ENCODE results near the gene SIL1.
A peak's percentile ranks its signal among the peaks of the same experiment; 100 is the strongest.
"Not testable (repeated sequence)": the region's sequence is repeated elsewhere in the genome, so short reads cannot be mapped to it uniquely, and the experiment has no call there.

Gene SIL1

DNA sequence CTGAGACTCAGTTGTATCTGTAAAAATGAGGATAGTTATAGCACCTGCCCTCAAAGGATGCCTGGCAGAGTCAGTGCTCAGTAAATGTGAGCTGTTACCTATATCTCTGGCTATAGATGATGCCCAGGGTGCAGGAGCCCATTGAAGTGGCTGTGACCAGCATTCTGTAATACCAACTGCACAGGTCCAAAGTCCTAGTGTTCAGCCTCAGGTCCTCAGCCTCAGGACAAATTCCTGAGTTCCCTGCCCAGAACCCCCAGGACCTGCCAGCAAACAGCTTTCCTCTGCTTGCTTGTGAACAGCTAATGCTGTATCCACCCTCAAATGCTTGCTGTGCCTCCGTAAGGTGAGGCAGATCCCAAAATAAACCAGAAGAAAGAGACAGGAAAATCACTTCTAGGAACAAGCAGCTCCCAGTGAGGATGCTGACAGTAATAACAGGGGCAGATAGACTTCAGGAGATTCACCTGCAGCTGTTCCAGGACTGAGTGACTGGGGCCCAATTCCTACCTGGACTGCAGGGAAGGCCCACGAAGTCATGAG lies 80.8 kb downstream of the SIL1 start:
- FAIRE-seq (no peak), DNase-seq (ENCODE audit: insufficient read length, low spot score) (no peak)

DNA sequence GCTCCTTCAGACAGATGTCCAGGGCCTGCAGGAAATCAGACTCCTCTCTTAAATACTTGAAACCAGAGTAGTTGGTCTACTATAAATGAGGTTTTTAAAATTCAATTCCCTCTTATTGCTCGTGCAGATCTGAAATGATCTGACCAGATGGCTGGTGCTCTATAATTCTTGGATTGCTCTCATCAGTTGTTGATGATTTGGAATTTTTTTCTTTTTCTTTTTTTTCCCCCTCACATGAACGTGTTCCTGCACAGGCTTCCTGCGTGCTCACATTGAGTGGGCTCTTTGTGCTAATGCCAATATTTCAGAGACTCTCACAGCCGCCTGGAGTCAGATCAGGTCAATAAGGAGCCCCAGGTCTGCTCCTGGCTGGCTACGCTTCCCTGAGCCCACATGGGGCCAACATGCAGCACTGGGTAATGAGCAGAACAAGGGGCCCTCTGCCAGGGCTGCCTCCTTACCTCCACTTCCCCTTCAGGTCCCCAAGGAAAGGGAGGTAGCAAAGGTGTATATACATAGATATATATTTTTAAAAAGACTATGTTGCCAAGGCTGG lies 82.0 kb downstream of the SIL1 start:
- FAIRE-seq (no peak), DNase-seq (ENCODE audit: insufficient read length, low spot score) (no peak)

DNA sequence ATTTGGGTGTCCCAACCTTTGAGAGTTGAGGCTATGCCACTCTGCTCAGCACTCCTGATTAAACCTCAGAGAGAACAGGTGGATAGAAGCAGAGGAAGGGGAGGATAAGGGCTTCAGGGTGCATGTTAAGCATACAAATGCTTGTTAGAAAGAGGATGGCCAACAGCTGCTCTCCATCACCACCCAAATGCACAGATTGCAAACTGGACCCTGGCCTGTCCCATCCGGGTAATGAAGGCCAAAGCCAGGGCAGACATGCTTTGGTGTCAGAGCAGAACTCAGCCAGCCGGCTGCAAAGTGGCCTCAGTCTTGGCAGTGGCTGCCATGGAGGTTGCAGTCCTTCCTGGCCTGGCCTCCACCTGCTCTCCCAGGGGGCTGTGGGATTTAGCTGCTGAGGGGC lies 84.3 kb downstream of the SIL1 start:
- FAIRE-seq, result no peak
- no peak for DNase-seq (ENCODE audit: insufficient read length, low spot score)

DNA sequence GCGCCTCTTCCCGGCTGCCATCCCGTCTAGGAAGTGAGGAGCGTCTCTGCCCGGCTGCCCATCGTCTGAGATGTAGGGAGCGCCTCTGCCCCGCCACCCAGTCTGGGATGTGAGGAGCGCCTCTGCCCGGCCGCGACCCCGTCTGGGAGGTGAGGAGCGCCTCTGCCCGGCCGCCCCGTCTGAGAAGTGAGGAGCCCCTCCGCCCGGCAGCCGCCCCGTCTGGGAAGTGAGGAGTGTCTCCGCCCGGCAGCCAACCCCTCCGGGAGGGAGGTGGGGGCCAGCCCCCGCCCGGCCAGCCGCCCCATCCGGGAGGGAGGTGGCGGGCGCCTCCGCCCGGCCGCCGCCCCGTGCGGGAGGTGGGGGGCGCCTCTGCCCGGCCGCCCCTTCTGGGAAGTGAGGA lies 85.8 kb downstream of the SIL1 start:
- FAIRE-seq; DNase-seq (ENCODE audit: insufficient read length, low spot score): not testable (repeated sequence)

DNA sequence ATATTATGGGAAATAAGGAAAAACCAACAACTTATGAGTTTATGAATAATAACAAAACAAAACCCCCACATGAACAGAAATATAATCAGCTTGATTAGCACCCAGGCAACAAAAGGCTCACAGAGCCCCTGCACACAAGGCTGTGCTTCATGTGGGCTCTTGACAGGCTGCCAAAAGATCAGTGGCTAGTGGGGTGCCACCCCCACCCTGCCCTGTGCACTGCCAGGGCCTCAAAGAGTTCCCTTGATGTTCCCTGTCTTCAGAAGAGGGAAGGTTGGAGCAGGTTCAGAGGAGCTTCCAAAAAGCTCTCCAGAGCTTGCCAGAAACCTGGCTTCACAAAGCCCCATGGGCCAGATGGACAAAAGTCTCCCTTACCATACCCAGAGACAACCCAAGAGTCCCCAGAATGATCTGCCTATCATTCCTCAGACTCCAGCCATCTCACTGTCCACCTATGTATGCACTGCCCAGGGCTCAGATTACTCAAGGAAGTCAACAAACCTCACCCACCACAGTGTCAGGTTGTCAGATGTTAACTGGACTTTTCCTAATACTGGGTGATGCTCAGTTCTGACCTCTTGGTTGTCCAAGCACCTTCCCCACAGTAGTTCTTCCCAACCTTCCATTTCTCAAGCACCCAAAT lies 87.5 kb downstream of the SIL1 start:
- DNase-seq (ENCODE audit: insufficient read length, low spot score) (no peak), FAIRE-seq (no peak)

DNA sequence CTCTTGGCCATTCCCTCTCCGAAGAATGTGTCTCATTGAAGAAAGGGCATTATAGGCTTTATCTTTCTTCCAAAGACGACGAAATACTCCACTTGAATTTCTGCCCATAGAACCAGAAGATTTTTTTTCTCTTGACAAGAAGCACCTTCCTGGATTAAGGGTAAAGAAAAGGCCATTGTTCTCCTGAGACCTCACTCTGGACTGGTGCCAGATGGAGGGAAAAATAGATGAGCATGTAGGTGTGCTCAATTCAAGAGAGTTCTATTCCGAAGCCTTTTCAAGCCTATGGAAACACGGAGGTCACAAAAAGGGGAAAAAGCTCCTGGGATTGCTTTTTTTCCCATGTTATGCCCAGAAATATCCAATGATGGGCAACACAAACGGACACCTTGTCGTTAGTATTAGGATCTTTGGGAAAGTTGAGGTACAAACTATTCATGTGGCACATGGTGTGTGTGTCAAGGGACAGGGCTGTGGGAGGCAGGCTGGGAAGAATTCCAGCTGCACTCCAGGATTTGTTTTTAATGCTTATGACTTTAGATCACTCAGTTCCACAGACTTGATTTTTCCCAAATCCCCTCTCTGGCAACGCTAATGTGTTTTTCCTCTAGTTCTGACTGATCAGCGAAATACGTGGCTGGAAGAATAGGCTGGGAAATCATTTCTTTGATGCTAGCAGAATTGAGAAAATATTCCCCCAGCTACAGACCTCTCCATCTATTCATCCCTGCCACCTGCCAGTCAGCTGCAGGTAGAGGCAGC lies 89.9 kb downstream of the SIL1 start:
- DNase-seq (ENCODE audit: insufficient read length, low spot score) (no peak), FAIRE-seq (no peak)

DNA sequence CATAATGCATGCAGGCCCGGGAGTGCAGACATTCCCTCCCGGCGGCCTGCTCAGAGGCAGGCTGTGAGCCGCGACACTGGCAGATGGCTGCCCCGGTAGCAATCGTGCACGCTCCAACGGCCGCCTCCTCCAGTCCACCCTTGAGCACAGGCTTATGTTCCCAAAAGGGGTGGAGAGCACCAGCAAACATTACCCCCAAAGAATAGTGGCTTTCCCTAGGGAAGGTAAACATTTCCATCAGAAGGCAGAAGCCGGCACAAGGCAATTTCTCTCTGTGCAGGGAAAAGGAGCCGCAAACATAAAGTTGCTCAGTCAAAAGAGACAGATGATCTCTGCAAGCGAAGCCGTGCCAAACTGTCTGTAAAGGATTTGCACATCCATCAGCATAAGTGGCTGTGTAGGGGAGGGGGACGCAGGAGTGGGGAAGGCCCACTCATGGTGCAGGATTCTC lies 92.5 kb downstream of the SIL1 start:
- FAIRE-seq, result no peak
- no peak for DNase-seq (ENCODE audit: insufficient read length, low spot score)

DNA sequence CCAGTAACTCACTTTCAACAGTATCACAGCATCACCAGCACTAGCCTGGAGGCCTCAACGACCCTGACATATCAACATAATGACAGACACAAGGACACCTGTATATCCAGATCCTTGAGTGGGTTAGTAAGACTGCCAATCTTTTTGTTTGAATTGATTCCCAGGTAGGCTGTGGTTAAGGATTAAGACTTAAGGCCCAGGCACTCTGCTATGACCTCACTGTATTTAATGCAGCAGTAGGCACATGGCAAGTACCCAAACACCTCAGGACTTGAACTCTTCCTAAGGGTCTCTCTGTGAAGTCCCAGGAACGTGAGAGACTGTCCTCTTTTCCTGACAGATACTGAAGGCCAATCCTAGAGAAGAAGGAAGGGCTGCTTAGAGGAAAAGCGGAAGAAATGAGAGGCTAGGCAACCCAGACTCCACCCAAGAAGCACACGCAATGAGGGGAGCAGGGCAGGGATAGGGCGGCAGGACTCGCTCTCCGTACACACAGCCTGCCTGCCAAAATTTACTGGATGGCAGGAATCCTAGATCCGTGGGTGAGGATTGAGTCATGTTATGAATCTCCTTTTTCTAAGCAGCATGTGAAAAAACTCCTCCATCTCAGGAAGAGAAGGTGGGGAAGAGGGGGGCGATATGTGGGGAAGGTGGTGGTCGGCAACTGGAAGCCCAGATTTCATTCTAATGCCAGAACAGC lies 93.4 kb downstream of the SIL1 start:
- peak; percentile 13 for FAIRE-seq
- DNase-seq (ENCODE audit: insufficient read length, low spot score), result no peak

DNA sequence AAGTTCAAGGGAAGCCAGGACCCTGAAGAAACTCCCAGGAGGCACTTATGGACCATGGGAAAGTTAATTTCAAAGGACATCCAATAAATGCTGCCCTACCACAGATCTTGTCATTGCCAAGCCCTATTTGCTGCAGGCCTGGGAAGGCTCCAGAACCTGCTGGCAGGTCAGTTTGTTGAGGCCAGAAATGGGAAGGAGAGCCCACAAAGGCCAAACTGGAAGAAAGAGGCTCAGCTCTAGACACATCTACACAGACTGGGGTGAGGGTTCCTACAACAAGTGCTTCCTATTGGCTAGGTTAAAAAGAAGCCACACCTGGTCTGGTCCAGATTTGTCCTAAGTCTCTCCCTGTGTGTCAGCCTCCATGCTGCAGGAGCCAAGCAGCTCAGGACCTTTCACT lies 94.4 kb downstream of the SIL1 start:
- FAIRE-seq (no peak), DNase-seq (ENCODE audit: insufficient read length, low spot score) (no peak)

DNA sequence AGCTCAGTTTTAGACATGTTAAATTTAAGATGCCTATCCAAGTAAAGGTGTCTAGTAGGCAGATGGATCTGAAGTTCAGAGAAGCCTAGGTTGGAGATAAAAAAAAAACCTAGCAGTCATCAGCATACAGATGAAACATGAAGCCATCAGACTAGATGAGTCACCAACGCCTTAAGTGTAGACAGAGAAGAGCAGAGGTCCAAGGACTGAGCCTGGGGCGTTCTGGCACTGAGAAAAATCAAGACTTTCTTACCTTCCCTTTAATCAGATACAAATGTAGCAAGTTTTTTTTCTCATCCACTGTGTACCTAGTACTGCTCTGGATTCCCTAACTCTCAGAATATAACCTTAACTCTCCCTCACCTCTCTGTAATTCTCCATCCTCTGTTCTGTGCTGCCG lies 97.3 kb downstream of the SIL1 start:
- DNase-seq (ENCODE audit: insufficient read length, low spot score), result peak; percentile 51

DNA sequence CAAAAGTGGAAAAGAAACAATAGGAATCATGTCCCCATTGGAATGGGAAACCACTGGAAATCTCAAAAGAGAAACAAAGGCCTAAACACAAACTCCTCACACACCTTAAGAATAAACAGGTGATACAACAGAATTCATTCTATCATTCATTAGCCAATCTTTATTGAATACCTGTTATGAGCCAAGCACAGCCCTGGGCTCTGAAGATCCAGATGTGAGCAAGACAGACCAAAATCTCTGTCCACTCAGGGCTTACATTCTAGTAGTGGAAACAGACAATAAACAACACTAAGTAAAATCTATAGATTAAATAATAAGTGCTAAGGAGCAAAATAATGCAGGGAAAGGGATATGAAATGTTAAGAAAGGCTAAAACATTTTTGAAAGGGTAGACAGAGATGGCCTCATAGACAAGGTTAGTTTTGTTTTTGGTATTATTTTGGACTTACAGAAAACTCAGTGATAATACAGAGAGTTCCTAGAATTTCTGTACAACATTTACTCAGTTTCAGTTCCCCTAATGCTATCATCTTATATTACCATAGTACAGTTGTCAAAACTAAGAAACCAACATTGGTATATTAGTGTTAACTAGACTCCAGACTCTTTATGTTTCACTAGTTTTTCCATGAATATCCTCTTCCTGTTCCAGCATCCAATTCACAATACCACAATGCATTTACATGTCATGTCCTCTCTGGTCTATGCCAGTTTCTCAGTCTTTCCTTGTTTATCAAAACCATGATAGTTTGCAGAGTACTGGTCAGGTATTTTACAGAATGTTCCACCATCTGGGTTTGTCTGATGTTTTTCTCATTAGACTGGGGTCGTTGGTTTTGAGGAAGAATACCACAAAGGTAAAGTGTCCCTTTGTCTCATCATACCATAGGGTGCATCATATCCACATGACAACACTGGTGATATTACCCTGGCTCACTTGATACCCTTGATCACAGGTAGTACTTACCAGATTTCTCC lies 103.7 kb downstream of the SIL1 start:
- FAIRE-seq, result no peak
- no peak for DNase-seq (ENCODE audit: insufficient read length, low spot score)

More for the DNA sequence above, 97.3 kb downstream of the SIL1 start:
- no peak for FAIRE-seq

DNA sequence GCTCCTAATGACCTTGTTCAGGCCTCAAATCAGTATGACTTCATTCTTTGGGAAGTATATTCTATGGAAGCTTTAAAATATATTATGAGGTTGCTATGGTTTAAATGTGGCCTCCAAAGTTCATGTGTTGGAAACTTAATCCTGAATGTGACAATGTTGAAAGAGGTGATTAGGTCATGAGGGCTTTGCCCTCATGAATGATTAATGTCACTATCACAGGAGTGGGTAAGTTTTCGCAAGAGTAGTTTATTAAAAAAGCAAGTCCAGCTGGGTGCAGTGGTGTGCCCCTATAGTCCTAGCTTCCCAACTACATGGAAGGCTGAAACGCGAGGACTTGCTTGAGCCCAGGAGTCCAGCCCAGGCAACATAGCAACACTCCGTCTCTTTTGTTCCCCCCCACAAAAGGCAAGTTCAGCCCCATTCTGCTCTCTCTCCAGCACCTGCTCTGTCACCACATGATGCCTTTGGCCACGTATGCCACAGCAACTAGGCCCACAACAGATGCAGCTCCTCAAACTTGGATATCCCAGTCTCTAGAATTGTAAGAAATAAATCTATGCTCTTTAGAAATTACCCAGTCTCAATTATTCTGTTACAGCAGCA lies 105.3 kb downstream of the SIL1 start:
- no peak for FAIRE-seq
- no peak for DNase-seq (ENCODE audit: insufficient read length, low spot score)

DNA sequence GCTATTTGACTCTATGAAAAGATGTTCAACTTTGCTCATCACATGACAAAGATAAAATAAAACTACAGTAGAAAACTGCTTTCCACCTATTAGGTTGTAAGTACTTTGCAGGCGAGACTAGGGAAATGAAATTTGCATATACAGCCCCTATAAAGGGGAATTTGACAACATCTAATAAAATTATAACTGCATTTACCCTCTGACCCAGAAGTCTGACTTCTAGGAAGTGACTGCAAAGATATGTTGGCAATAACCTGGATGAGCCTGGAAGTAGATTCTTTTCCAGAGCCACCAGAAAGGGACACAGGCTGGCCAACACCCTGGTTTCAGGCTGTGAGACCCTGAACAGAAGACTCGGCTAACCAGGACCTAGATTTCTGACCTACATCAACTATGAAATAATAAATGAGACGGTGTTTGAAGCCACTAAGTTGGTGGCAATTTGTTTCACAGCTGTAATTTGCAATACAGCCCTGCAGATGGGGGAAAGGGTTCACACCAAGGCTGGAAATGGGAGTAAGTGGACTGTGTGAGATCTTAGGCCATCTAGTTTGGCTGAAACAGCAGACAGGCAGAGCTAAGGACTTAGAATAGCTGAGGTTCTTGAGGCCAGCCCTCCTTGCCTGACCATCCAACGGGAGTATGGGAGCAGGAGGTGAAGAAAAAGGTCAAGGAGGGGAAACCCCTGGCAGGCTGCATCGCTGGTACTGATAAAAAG lies 106.6 kb downstream of the SIL1 start:
- FAIRE-seq (no peak), DNase-seq (ENCODE audit: insufficient read length, low spot score) (no peak)

DNA sequence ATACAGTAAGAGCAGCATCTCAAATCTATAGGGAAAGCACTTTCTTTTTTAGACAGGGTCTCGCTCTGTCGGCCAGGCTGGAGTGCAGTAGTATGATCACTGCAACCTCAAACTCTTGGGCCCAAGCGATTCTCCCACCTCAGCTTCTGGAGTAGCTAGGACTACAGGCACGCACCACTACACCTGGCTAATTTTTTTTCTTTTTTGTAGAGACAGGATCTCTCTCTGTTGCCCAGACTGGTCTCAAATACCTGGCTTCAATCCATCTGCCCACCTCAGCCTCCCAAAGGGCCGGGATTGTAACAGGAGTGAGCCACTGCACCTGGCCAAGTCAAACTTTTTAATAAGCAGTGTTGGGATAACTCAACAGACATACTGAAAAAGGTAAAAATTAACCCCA lies 107.6 kb downstream of the SIL1 start:
- FAIRE-seq, result no peak
- no peak for DNase-seq (ENCODE audit: insufficient read length, low spot score)

DNA sequence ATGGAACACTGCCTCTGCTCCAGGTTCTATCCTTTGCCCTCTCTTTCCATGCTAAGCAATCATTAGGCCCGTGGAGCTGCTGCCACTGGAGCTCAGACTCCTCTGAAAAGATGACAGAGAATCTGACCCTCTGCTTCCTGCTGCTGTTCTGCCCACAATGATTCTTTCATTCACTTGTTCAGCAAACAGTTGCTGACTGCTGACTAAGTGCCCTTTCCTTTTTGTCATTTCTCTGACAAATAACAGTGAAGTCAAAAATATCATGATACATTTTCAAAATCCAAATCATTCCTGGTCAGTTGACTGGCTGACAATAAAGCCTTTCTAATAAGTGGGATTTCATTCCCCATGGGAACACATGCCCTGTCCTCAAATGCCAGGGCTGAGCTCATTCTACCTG lies 110.1 kb downstream of the SIL1 start:
- DNase-seq (ENCODE audit: insufficient read length, low spot score) (no peak), FAIRE-seq (no peak)

DNA sequence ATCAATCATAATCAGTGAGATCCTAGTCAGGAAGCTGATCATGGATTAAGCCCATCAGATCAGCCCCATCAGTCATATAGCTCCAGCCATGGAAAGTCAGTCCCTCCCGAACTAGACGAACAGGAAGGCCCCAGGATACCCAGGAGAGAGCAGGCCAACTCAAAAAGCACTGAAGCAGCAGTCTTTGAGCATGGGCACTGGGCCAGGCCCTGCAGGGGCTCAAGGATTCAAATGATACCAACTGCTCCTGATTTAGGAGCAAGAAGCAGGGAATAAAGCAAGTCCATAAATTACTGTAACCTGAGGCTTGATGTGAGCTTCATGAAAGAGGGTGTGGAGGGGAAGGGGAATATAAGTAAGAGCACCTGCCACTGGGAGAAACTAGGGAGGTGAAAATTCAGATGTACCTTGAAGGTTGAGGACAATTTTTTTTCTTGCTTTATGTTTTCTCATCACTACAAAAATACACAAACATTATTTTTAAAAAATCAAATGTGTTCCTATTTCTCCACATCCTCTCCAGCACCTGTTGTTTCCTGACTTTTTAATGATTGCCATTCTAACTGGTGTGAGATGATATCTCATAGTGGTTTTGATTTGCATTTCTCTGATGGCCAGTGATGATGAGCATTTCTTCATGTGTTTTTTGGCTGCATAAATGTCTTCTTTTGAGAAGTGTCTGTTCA lies 115.2 kb downstream of the SIL1 start:
- FAIRE-seq (no peak), DNase-seq (ENCODE audit: insufficient read length, low spot score) (no peak)

DNA sequence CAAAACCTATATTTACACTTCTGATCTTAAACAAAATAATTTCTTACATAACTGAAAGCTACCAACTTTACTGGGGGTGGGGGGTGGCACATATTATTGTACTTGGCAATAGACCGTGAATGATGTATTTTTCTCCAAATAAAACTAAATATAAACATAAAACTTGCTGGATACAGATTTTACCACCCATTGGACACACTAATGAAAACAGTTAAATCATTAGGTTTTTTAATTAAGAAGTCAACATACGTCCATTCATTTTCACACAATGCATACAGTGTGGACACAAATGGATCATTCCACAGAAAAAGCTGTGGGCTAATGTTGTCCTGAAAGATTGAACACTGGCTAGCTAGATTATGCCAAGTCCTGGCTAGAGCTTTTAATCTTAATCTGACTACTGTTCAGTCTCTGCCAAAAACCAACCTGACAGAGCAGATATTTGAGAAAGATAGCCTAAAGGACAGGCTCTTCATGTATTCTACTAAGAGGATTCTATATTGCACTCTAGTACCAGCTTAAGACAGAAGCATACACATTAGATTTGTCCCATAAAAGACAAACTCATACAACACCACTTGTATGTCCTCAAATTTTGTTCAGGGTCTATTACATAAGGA lies 118.1 kb downstream of the SIL1 start:
- FAIRE-seq (no peak), DNase-seq (ENCODE audit: insufficient read length, low spot score) (no peak)

Measured in HTR-8/SVneo (cell line).